Endothelial cell of umbilical vein (primary cell): Measurements from ENCODE around the gene PEX7. TPM values are rescaled to one million over a fixed set of nuclear protein-coding genes. Genes with fewer than 3 reads are reported as not detected.

Experiments used
- BruUV-seq: library from RNA; stranded (reverse); fragments of 400-500 nt; replicated peaks from 2 replicates; lab custom pipeline; 2021; lab: Mats Ljungman, UMichigan
- CTCF ChIA-PET: fragments of 300-600, 350-600 bp; sonication (Branson Sonifier 250); formaldehyde crosslinking; loops from one replicate; lab custom pipeline; 2021; ENCODE audit warnings: antibody characterized with exemption, inconsistent platforms; lab: Charles Lee
- POLR2A ChIA-PET: fragments of 300-600, 350-600 bp; sonication (Branson Sonifier 250); formaldehyde crosslinking; loops from one replicate; lab custom pipeline; 2021; ENCODE audit warnings: antibody characterized with exemption, inconsistent platforms; lab: Charles Lee
- DNase-seq: peaks from one replicate; pipeline ENCODE4 v3.0.0-alpha.2; 2011; ENCODE audit warnings: low read depth, low spot score
- FAIRE-seq: peaks from 2 replicates; lab custom pipeline; 2011; peaks lifted over from hg19 to GRCh38; lab: Jason Lieb, UNC
- H2AFZ ChIP-seq: 2 replicates; pipeline ENCODE4 v1.6.0; 2012; ENCODE audit warnings: low read depth, low read length, control low read depth, inconsistent platforms
- H3K27ac ChIP-seq: 2 replicates; pipeline ENCODE4 v1.5.1; 2011; ENCODE audit warnings: low read depth, mild to moderate bottlenecking, control low read depth, low read length, moderate library complexity; ENCODE audit not compliant: insufficient read depth
- H3K27me3 ChIP-seq, 2 experiments: 2 replicates each; pipeline versions ENCODE4 v1.6.0 to v1.6.1; 2011; ENCODE audit warnings: low read length in 2 of 2, mixed read lengths in 1 of 2; ENCODE audit not compliant: control insufficient read depth in 2 of 2, insufficient read depth in 2 of 2
- H3K36me3 ChIP-seq, 2 experiments: 2 replicates in 1 of 2; 3 replicates in 1 of 2; pipeline ENCODE4 v1.5.1; 2011; ENCODE audit warnings: low read length in 2 of 2, mild to moderate bottlenecking in 1 of 2, moderate library complexity in 1 of 2; ENCODE audit not compliant: control insufficient read depth in 2 of 2, insufficient read depth in 2 of 2; ENCODE audit errors: extremely low read depth in 1 of 2
- H3K4me1 ChIP-seq: 3 replicates; pipeline ENCODE4 v1.5.1; 2011; ENCODE audit warnings: mild to moderate bottlenecking, low read length; ENCODE audit not compliant: control insufficient read depth, insufficient read depth; ENCODE audit errors: extremely low read depth
- H3K4me2 ChIP-seq: 2 replicates; pipeline ENCODE4 v1.6.1; 2011; ENCODE audit warnings: low read length, control low read depth, mixed read lengths; ENCODE audit not compliant: insufficient read depth
- H3K4me3 ChIP-seq, 3 experiments: fragments of 200-600 bp in 1 of 3; sonication (generic), shearing (Covaris generic) in 1 of 3; replicated peaks in 1 of 3; 2 replicates each; pipeline ENCODE4 v1.5.1; 2011 to 2016; ENCODE audit warnings: control low read depth in 3 of 3, low read length in 3 of 3, mild to moderate bottlenecking in 2 of 3, inconsistent platforms in 1 of 3, low read depth in 1 of 3, moderate library complexity in 1 of 3; ENCODE audit not compliant: insufficient read depth in 1 of 3
- H3K79me2 ChIP-seq: 2 replicates; pipeline ENCODE4 v1.6.0; 2012; ENCODE audit warnings: low read length, inconsistent platforms; ENCODE audit not compliant: control insufficient read depth, insufficient read depth
- H3K9ac ChIP-seq: replicated peaks from 2 replicates; pipeline ENCODE3; 2011; ENCODE audit warnings: low read length, control low read depth; ENCODE audit not compliant: insufficient read depth; ENCODE audit errors: extremely low read depth
- H3K9me1 ChIP-seq: replicated peaks from 3 replicates; pipeline ENCODE4 v1.6.0; 2011; ENCODE audit warnings: mild to moderate bottlenecking, low read length; ENCODE audit not compliant: control insufficient read depth, insufficient read depth; ENCODE audit errors: extremely low read depth
- H3K9me3 ChIP-seq: replicated peaks from 2 replicates; pipeline ENCODE4 v1.5.1; 2012; ENCODE audit warnings: low read length, inconsistent platforms; ENCODE audit not compliant: control insufficient read depth, insufficient read depth
- H4K20me1 ChIP-seq: replicated peaks from 2 replicates; pipeline ENCODE3; 2011; ENCODE audit warnings: mild to moderate bottlenecking, low read length; ENCODE audit not compliant: control insufficient read depth, insufficient read depth; ENCODE audit errors: extremely low read depth
- EZH2 ChIP-seq: IDR thresholded peaks from 2 replicates; pipeline ENCODE4 v1.6.1; 2012; ENCODE audit warnings: borderline replicate concordance, low read depth, mild to moderate bottlenecking, moderate library complexity, low read length, inconsistent platforms; ENCODE audit not compliant: severe bottlenecking
- FOS ChIP-seq: IDR thresholded peaks from 2 replicates; pipeline ENCODE4 v1.6.1; 2011; ENCODE audit warnings: mild to moderate bottlenecking, low read length, moderate library complexity, borderline replicate concordance; ENCODE audit not compliant: insufficient read depth
- GATA2 ChIP-seq: IDR thresholded peaks from 2 replicates; pipeline ENCODE4 v1.7.0; 2011; ENCODE audit warnings: low read depth, mild to moderate bottlenecking, moderate library complexity, mixed read lengths, low read length; ENCODE audit not compliant: insufficient read length, insufficient read depth
- JUN ChIP-seq: IDR thresholded peaks from 2 replicates; pipeline ENCODE4 v1.6.1; 2011; ENCODE audit warnings: borderline replicate concordance, low read depth; ENCODE audit not compliant: insufficient read length, insufficient read depth
- MYC ChIP-seq: IDR thresholded peaks from one replicate; pipeline ENCODE4 v1.6.1; 2011; ENCODE audit warnings: mild to moderate bottlenecking, low read depth, low read length
- POLR2A ChIP-seq: IDR thresholded peaks from 2 replicates; pipeline ENCODE4 v1.6.1; 2012; ENCODE audit warnings: low read depth, mild to moderate bottlenecking, control low read depth, low read length
- POLR2AphosphoS5 ChIP-seq: IDR thresholded peaks from 2 replicates; pipeline ENCODE4 v1.6.1; 2012; ENCODE audit warnings: low read depth, mild to moderate bottlenecking, control low read depth, low read length, moderate library complexity; ENCODE audit not compliant: insufficient read depth
- dilution Hi-C: fragments of 300-500 bp; cut with MboI; formaldehyde crosslinking; loops from one replicate; pipeline ENCODE4 v1.15.0; 2019; ENCODE audit warnings: low sequenced_read_pairs; ENCODE audit not compliant: extremely low pct_ligation_motif_present
- intact Hi-C: fragments of 100-400 bp; cut with micrococcal nuclease; formaldehyde crosslinking; loops from one replicate; pipeline ENCODE4 v1.10.0; 2022
- polyA plus RNA-seq, 4 experiments: library from polyadenylated mRNA; depleted of rRNA in 3 of 4; stranded (reverse) in 3 of 4; unstranded in 1 of 4; fragments of >200 nt; gene quantifications; 2 replicates each; pipeline versions ENCODE4 v1.2.1 to v1.2.3, GENCODE V29; 2011 to 2012; ENCODE audit warnings: missing spikeins in 1 of 4
- total RNA-seq: library from RNA; stranded (reverse); gene quantifications from 2 replicates; pipeline ENCODE4 v1.2.3, GENCODE V29; 2021
- TF ChIP-seq, protein P1 (sequence below): IDR thresholded peaks from 2 replicates; pipeline ENCODE4 v1.6.1; 2011; ENCODE audit not compliant: insufficient read depth, insufficient read length
- TF ChIP-seq, protein P2 (sequence below), 2 donors: IDR thresholded peaks; 1 replicate in 1 of 2; 2 replicates in 1 of 2; pipeline ENCODE4 v1.5.1; 2011; ENCODE audit warnings: low read length in 2 of 2, mild to moderate bottlenecking in 2 of 2, moderate library complexity in 2 of 2, control low read depth in 1 of 2, inconsistent platforms in 1 of 2, low read depth in 1 of 2; ENCODE audit not compliant: insufficient read depth in 1 of 2; ENCODE audit errors: extremely low read depth in 1 of 2

The PEX7 gene
- total and polyA plus RNA-seq, 2 donors (not counting 3 experiments of a cell fraction or from before 2014, with no cell fraction given), result 3.7 to 5.7 TPM

DNA sequence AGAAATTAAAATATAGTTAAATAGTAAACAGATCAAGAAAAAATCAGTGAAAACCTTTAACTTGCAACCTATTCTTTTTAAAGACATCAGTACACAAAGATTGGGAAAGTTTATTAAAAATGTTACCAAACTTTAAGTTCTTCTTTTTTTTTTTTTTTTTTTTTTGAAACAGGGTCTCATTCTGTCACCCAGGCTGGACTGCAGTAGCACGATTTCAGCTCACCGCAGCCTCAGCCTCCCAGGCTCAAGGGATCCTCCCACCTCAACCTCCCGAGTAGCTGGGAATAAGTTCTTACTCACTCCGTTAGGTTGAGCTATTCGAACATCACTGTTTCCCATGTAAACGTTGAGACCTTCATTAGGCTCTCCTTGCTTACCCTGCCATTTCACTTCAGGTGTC is 35.7 kb upstream of the PEX7 start:
- Histone ChIP-seq H3K4me3 (no peak overlapping the region), H3K4me2 (no peak overlapping the region), H3K4me1 (peaks cover 51% of the 10 kb centered on the region), H3K9ac (no peak overlapping the region), H2AFZ (no peak overlapping the region), H3K27me3 (no peaks in the 10 kb centered on the region), H3K9me3 (no peaks in the 10 kb centered on the region), H3K36me3 (no peaks in the 10 kb centered on the region), H3K9me1 (no peaks in the 10 kb centered on the region), H4K20me1 (no peaks in the 10 kb centered on the region), H3K79me2 (peaks cover 41% of the 10 kb centered on the region), H3K27ac (no peak overlapping the region)
- dilution Hi-C loops (no loop called here), intact Hi-C loops (loop anchor here (10.0 kb wide), 1 partner anchor 1292 kb away; the partner anchor contains the start of gene AHI1)
- CTCF ChIA-PET, result interaction anchor here (1.0 to 8.7 kb wide), 5 partner anchors 11 to 179 kb away, joined by 3 to 708 read pairs (median 3); partner anchors contain the start of gene PEX7
- BruUV-seq, result no TSS peak
- DNase-seq (no peak), FAIRE-seq (no peak)
- no peak for TF ChIP-seq FOS
- no peak for TF ChIP-seq MYC
- TF ChIP-seq POLR2AphosphoS5, result no peak
- TF ChIP-seq EZH2, result no peak
- no peak for TF ChIP-seq GATA2
- TF ChIP-seq, protein P1, sequence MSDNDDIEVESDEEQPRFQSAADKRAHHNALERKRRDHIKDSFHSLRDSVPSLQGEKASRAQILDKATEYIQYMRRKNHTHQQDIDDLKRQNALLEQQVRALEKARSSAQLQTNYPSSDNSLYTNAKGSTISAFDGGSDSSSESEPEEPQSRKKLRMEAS, result no peak
- TF ChIP-seq, protein P2, sequence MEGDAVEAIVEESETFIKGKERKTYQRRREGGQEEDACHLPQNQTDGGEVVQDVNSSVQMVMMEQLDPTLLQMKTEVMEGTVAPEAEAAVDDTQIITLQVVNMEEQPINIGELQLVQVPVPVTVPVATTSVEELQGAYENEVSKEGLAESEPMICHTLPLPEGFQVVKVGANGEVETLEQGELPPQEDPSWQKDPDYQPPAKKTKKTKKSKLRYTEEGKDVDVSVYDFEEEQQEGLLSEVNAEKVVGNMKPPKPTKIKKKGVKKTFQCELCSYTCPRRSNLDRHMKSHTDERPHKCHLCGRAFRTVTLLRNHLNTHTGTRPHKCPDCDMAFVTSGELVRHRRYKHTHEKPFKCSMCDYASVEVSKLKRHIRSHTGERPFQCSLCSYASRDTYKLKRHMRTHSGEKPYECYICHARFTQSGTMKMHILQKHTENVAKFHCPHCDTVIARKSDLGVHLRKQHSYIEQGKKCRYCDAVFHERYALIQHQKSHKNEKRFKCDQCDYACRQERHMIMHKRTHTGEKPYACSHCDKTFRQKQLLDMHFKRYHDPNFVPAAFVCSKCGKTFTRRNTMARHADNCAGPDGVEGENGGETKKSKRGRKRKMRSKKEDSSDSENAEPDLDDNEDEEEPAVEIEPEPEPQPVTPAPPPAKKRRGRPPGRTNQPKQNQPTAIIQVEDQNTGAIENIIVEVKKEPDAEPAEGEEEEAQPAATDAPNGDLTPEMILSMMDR (IDR thresholded peaks at IDR 0.05; ENCODE audit: extremely low read depth in 1 of 2, insufficient read depth in 1 of 2, low read depth in 1 of 2, low read length in 2 of 2), result no peak
- no peak for TF ChIP-seq JUN
- TF ChIP-seq POLR2A, result no peak
- POLR2A ChIA-PET, result interaction anchor here (0.7 kb wide), 1 partner anchor 445 kb away, joined by 3 read pairs; no protein-coding TSS in a partner anchor
